ENCODE measurements around the gene PRR3. TPM values are rescaled to one million over a fixed set of nuclear protein-coding genes. Genes with fewer than 3 reads are reported as not detected.

The PRR3 gene
- total and polyA plus RNA-seq, 4 donors: 2.1 to 3.2 (median 2.4) TPM

DNA sequence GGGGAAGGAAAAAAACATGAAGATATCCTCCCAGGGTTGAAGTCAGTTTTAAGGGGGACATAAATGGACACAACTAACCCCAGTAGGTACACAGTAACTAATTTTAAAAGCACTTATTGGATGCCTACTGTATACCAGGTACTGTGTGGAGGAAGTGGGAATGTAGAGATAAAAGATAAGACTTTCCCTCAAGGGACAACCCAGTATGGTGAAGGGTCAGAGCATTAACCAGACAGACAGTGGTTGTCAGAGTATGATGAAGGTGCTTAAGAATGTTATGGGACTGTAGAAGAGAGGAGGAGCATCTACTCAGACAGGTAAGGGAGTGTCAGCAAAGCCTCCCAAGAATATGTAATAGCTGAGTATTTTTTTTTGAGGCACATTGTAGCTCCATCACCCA, 15.1 kb downstream of the PRR3 start:
- no peaks in the 10 kb centered on the region for H3K27me3 ChIP-seq (ENCODE audit: control insufficient read depth in 4 of 4, insufficient read depth in 4 of 4, low read length in 3 of 4)
- no peaks in the 10 kb centered on the region for H3K9me3 ChIP-seq (ENCODE audit: control insufficient read depth in 4 of 4, low read length in 3 of 4)
- H3K9ac ChIP-seq (ENCODE audit: low read depth in 1 of 2, low read length in 2 of 2): peak overlapping the region; percentile 84 to 90
- H3K36me3 ChIP-seq (ENCODE audit: control insufficient read depth in 4 of 4, insufficient read depth in 3 of 4, low read depth in 1 of 4, low read length in 3 of 4): peaks cover 0 to 6% (median 2%) of the 10 kb centered on the region in 4 donors
- H3K4me1 ChIP-seq (ENCODE audit: control insufficient read depth in 4 of 4, insufficient read depth in 4 of 4, low read length in 3 of 4): peaks cover 5 to 36% (median 33%) of the 10 kb centered on the region in 4 donors
- peak overlapping the region in 1 of 2 donors; percentile 89 for H3K27ac ChIP-seq (ENCODE audit: low read depth in 1 of 2, low read length in 2 of 2)
- DNase-seq (ENCODE audit: low spot score): no peak
- peak overlapping the region; percentile 68 to 93 (median 85) for H3K4me3 ChIP-seq (ENCODE audit: low read depth in 1 of 3, low read length in 3 of 3)
- TF ChIP-seq GABPA (IDR thresholded peaks at IDR 0.05 in 1 of 2, conservative IDR thresholded peaks at IDR 0.05 in 1 of 2): no peak
- no peak for TF ChIP-seq YY1 (IDR thresholded peaks at IDR 0.05)
- TF ChIP-seq, protein P1, sequence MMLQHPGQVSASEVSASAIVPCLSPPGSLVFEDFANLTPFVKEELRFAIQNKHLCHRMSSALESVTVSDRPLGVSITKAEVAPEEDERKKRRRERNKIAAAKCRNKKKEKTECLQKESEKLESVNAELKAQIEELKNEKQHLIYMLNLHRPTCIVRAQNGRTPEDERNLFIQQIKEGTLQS (IDR thresholded peaks at IDR 0.05): no peak
- no peak for TF ChIP-seq RAD21 (IDR thresholded peaks at IDR 0.05)
- TF ChIP-seq MAX (IDR thresholded peaks at IDR 0.05): no peak
- TF ChIP-seq REST (IDR thresholded peaks at IDR 0.05): no peak
- TF ChIP-seq HNF4A (conservative IDR thresholded peaks at IDR 0.05): no peak
- no peak for TF ChIP-seq HNF4G (IDR thresholded peaks at IDR 0.05)
- TF ChIP-seq FOXA1 (IDR thresholded peaks at IDR 0.05): no peak
- TF ChIP-seq, protein P2, sequence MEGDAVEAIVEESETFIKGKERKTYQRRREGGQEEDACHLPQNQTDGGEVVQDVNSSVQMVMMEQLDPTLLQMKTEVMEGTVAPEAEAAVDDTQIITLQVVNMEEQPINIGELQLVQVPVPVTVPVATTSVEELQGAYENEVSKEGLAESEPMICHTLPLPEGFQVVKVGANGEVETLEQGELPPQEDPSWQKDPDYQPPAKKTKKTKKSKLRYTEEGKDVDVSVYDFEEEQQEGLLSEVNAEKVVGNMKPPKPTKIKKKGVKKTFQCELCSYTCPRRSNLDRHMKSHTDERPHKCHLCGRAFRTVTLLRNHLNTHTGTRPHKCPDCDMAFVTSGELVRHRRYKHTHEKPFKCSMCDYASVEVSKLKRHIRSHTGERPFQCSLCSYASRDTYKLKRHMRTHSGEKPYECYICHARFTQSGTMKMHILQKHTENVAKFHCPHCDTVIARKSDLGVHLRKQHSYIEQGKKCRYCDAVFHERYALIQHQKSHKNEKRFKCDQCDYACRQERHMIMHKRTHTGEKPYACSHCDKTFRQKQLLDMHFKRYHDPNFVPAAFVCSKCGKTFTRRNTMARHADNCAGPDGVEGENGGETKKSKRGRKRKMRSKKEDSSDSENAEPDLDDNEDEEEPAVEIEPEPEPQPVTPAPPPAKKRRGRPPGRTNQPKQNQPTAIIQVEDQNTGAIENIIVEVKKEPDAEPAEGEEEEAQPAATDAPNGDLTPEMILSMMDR (IDR thresholded peaks at IDR 0.05; ENCODE audit: low read depth, low read length, missing input control): no peak
- TF ChIP-seq TAF1 (conservative IDR thresholded peaks at IDR 0.05): no peak
- TF ChIP-seq EGR1 (IDR thresholded peaks at IDR 0.05; ENCODE audit: low read depth in 2 of 2): no peak
- no peak for TF ChIP-seq NR2F2 (IDR thresholded peaks at IDR 0.05)
- TF ChIP-seq SP1 (IDR thresholded peaks at IDR 0.05): no peak
- TF ChIP-seq, protein P3, sequence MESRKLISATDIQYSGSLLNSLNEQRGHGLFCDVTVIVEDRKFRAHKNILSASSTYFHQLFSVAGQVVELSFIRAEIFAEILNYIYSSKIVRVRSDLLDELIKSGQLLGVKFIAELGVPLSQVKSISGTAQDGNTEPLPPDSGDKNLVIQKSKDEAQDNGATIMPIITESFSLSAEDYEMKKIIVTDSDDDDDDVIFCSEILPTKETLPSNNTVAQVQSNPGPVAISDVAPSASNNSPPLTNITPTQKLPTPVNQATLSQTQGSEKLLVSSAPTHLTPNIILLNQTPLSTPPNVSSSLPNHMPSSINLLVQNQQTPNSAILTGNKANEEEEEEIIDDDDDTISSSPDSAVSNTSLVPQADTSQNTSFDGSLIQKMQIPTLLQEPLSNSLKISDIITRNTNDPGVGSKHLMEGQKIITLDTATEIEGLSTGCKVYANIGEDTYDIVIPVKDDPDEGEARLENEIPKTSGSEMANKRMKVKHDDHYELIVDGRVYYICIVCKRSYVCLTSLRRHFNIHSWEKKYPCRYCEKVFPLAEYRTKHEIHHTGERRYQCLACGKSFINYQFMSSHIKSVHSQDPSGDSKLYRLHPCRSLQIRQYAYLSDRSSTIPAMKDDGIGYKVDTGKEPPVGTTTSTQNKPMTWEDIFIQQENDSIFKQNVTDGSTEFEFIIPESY (IDR thresholded peaks at IDR 0.05): no peak
- no peak for TF ChIP-seq JUND (IDR thresholded peaks at IDR 0.05)
- no peak for TF ChIP-seq RXRA (IDR thresholded peaks at IDR 0.05)
- TF ChIP-seq FOXA2 (IDR thresholded peaks at IDR 0.05): no peak
